Body of pancreas (tissue), 4 donors: ENCODE results near the gene IFNK. TPM values are rescaled to one million over a fixed set of nuclear protein-coding genes. Genes with fewer than 3 reads are reported as not detected.
"Not testable (repeated sequence)": the region's sequence is repeated elsewhere in the genome, so short reads cannot be mapped to it uniquely, and the experiment has no call there.

ENCODE experiments used
- ATAC-seq: fragments of 150-250 bp; one replicate; pipeline ENCODE4 v1.9.1; 2016
- DNase-seq, 4 donors: peaks; one replicate each; pipeline ENCODE4 v3.0.0-alpha.2; 2019
- H3K27ac ChIP-seq, 4 donors: fragments of 200-600 bp; sonication (generic); 1 replicate in 3 of 4; 2 replicates in 1 of 4; pipeline versions ENCODE4 v1.5.1 to v1.6.1; 2016 to 2019; ENCODE audit warnings: mild to moderate bottlenecking in 1 of 4, mixed read lengths in 1 of 4, moderate library complexity in 1 of 4
- H3K27me3 ChIP-seq, 2 donors: fragments of 200-600 bp; sonication (generic); one replicate each; pipeline ENCODE4 v1.6.0; 2016; ENCODE audit warnings: mild to moderate bottlenecking in 1 of 2
- H3K36me3 ChIP-seq, 2 donors: fragments of 200-600 bp; sonication (generic); replicated peaks in 1 of 2; 2 replicates each; pipeline ENCODE4 v1.5.1; 2016; ENCODE audit warnings: low read depth in 2 of 2; ENCODE audit not compliant: insufficient read depth in 1 of 2
- H3K4me1 ChIP-seq: fragments of 200-600 bp; sonication (generic); one replicate; pipeline ENCODE4 v1.6.0; 2016
- H3K4me3 ChIP-seq, 2 donors: fragments of 200-600 bp; sonication (generic); 1 replicate in 1 of 2; 2 replicates in 1 of 2; pipeline ENCODE4 v1.5.1; 2016 to 2019
- H3K9me3 ChIP-seq, 3 donors: fragments of 200-600 bp; sonication (generic); 1 replicate in 2 of 3; 2 replicates in 1 of 3; pipeline ENCODE4 v1.5.1; 2016
- POLR2A ChIP-seq, 3 donors: fragments of 450-650 bp; IDR thresholded peaks; one replicate each; pipeline ENCODE4 v1.6.1; 2016; ENCODE audit warnings: antibody characterized with exemption in 3 of 3, mild to moderate bottlenecking in 2 of 3
- WGBS, 2 donors: methylation state at CpG; one replicate each; pipeline ENCODE4 v1.1.5; 2017; 5-methylcytosine and 5-hydroxymethylcytosine counted together
- intact Hi-C: fragments of 100-400 bp; cut with DNase I; formaldehyde crosslinking; loops from one replicate; pipeline ENCODE4 v1.15.1; 2023
- total RNA-seq, 2 donors: library from RNA; depleted of rRNA; stranded (reverse); fragments of >200 nt; gene quantifications; one replicate each; pipeline ENCODE4 v1.1.0, GENCODE V29; 2016
- TF ChIP-seq, protein P1 (sequence below), 7 experiments: fragments of 450-650 bp in 4 of 7; fragments of 200-600 bp in 3 of 7; sonication (generic) in 3 of 7; IDR thresholded peaks; one replicate each; pipeline ENCODE4 v1.5.1; 2016 to 2019; ENCODE audit warnings: antibody characterized with exemption in 7 of 7

Gene IFNK
- total RNA-seq, 2 donors from 2014 or later, result not detected

DNA sequence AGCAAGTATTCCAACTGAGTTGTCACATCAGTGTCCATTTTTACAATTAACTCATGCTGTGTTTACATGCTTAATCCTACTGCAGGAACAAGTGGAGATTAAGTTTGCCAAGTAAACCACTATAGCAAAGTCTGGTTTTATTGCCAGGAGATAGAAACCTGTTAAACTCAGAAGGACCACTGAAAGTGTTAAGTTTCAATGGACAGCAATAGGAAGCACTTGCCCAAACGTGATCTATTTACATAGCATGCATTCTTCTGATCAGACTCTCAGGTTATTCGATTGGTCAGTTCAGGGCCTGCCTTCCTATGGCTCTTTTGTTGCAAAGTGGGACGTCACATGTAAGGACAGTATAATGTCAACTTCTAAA lies 28.0 kb upstream of the IFNK start:
- WGBS, 2 donors, result 54 to 61% methylated on average over 3 of the region's 3 CpGs
- no peak for TF ChIP-seq POLR2A (IDR thresholded peaks at IDR 0.05)
- TF ChIP-seq, protein P1, sequence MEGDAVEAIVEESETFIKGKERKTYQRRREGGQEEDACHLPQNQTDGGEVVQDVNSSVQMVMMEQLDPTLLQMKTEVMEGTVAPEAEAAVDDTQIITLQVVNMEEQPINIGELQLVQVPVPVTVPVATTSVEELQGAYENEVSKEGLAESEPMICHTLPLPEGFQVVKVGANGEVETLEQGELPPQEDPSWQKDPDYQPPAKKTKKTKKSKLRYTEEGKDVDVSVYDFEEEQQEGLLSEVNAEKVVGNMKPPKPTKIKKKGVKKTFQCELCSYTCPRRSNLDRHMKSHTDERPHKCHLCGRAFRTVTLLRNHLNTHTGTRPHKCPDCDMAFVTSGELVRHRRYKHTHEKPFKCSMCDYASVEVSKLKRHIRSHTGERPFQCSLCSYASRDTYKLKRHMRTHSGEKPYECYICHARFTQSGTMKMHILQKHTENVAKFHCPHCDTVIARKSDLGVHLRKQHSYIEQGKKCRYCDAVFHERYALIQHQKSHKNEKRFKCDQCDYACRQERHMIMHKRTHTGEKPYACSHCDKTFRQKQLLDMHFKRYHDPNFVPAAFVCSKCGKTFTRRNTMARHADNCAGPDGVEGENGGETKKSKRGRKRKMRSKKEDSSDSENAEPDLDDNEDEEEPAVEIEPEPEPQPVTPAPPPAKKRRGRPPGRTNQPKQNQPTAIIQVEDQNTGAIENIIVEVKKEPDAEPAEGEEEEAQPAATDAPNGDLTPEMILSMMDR (IDR thresholded peaks at IDR 0.05), result no peak
- no peaks in the 10 kb centered on the region for H3K27me3 ChIP-seq
- intact Hi-C loops, result no loop called here
- H3K9me3 ChIP-seq, result no peaks in the 10 kb centered on the region
- DNase-seq (no peak), ATAC-seq (no peak)
- H3K4me3 ChIP-seq, result no peak overlapping the region
- H3K36me3 ChIP-seq, result no peaks in the 10 kb centered on the region
- no peak overlapping the region for H3K27ac ChIP-seq
- H3K4me1 ChIP-seq, result peaks cover 6% of the 10 kb centered on the region

DNA sequence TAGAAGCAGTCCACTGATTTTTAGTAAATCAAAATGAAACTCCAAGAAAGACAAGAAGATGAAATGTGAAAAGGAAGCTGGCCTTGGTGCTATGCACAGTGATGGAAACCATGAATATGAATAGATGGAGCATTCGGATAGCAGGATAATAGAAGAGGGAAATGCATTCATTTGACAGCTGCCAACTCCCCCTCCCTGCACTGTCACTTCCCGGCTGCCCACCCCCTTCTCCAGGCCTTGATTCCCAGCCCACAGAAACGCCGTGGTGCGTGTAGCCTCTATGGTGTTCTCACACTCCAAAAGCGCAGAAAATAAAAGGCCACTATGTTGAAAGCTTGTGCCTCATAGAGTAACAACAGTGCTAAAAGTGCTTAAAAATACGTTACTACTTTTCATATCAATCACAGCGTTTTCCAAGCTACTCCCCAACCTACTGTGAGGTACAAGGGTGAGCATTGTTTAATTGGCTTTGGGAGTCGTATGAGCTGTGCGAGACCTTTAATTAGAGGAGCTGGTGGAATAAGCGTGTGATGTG lies 26.1 kb upstream of the IFNK start:
- DNase-seq, result no peak
- Histone ChIP-seq H3K4me3 (no peak overlapping the region), H3K27ac (no peak overlapping the region), H3K4me1 (peaks cover 6% of the 10 kb centered on the region), H3K36me3 (no peaks in the 10 kb centered on the region), H3K9me3 (no peaks in the 10 kb centered on the region), H3K27me3 (no peaks in the 10 kb centered on the region)
- no peak for ATAC-seq
- WGBS, 2 donors, result 87 to 93% methylated on average over 11 of the region's 11 CpGs
- TF ChIP-seq, protein P1 (IDR thresholded peaks at IDR 0.05), result no peak
- TF ChIP-seq POLR2A (IDR thresholded peaks at IDR 0.05), result no peak
- intact Hi-C loops, result no loop called here

DNA sequence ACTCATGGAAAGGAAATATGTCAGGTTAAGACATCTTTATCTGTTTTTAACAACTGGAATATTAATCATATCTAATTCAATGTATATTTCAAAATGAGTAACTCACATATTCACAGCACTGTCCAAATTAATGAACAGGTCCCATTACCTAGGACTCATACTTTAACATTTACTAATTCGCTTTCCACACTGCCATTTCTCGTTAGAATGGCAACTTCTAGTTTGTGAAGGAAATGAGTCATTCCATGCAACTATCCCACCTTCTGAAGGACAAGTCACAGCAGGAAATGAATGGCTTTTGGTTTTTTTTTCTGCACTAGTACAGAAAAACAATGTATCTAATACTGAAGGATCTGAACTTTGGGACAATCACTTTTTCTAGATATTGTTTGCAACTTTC lies 24.6 kb upstream of the IFNK start:
- H3K4me3 ChIP-seq, result no peak overlapping the region
- H3K4me1 ChIP-seq, result peaks cover 6% of the 10 kb centered on the region
- no peaks in the 10 kb centered on the region for H3K9me3 ChIP-seq
- no peak overlapping the region for H3K27ac ChIP-seq
- H3K36me3 ChIP-seq, result no peaks in the 10 kb centered on the region
- WGBS, 2 donors, result 49 to 57% methylated on average over 2 of the region's 2 CpGs
- intact Hi-C loops, result no loop called here
- ATAC-seq, result no peak
- no peaks in the 10 kb centered on the region for H3K27me3 ChIP-seq
- TF ChIP-seq POLR2A (IDR thresholded peaks at IDR 0.05), result no peak
- TF ChIP-seq, protein P1 (IDR thresholded peaks at IDR 0.05), result no peak
- DNase-seq, result no peak

DNA sequence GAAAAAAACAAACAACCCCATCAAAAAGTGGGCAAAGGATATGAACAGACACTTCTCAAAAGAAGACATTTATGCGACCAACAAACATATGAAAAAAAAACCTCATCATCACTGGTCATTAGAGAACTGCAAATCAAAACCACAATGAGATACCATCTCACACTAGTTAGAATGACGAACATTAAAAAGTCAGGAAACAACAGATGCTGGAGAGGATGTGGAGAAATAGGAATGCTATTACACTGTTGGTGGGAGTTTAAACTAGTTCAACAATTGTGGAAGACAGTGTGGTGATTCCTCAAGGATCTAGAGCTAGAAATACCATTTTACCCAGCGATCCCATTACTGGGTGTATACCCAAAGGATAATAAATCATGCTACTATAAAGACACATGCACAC lies 23.2 kb upstream of the IFNK start:
- H3K9me3 ChIP-seq, H3K4me3 ChIP-seq, ATAC-seq, H3K27me3 ChIP-seq, H3K27ac ChIP-seq, H3K4me1 ChIP-seq, H3K36me3 ChIP-seq, intact Hi-C loops, DNase-seq: not testable (repeated sequence)
- 90 to 93% methylated on average over 3 of the region's 3 CpGs for WGBS, 2 donors

DNA sequence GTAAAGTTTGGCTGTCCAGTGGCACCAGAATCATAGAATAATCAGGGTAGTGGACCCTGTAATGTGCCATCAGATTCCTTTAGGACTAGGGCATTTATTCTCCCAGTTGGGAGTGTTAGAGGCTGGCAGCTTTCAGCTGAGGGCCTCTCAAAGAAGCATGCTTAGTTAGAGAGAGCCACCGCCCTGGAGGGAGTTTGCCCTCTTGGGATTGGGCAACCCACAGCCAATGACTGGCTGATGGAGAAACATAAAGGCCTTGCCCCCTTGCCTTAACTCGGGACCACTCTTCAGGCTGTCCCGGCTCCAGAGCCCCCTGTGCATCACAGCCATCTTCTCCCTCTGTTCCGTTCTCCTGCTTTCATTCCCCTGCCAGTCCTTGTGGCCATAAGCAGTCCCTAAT lies 20.5 kb upstream of the IFNK start:
- intact Hi-C loops, result no loop called here
- Histone ChIP-seq H3K36me3 (no peaks in the 10 kb centered on the region), H3K4me3 (no peak overlapping the region), H3K4me1 (peaks cover 6% of the 10 kb centered on the region), H3K27me3 (no peaks in the 10 kb centered on the region), H3K9me3 (no peaks in the 10 kb centered on the region), H3K27ac (no peak overlapping the region)
- DNase-seq (no peak), ATAC-seq (no peak)
- WGBS, 2 donors, result 93 to 97% methylated on average over 3 to 4 of the region's 4 CpGs
- no peak for TF ChIP-seq POLR2A (IDR thresholded peaks at IDR 0.05)
- TF ChIP-seq, protein P1 (IDR thresholded peaks at IDR 0.05), result no peak
